Ishikawa (cell line): ENCODE results near the gene IL17RE.

ENCODE experiments used
- CEBPB ChIP-seq: IDR thresholded peaks from 2 replicates; pipeline ENCODE4 v1.6.1; 2012
- CREB1 ChIP-seq: IDR thresholded peaks from 2 replicates; pipeline ENCODE4 v1.6.1; 2012; ENCODE audit warnings: low read depth
- EGR1 ChIP-seq: IDR thresholded peaks from 2 replicates; pipeline ENCODE4 v1.6.1; 2012
- MAX ChIP-seq: IDR thresholded peaks from 2 replicates; pipeline ENCODE4 v1.6.1; 2012
- NFIC ChIP-seq: IDR thresholded peaks from 2 replicates; pipeline ENCODE4 v1.6.1; 2012
- TAF1 ChIP-seq: IDR thresholded peaks from 2 replicates; pipeline ENCODE4 v1.6.1; 2012; ENCODE audit warnings: low read depth, mild to moderate bottlenecking
- TEAD4 ChIP-seq: IDR thresholded peaks from 2 replicates; pipeline ENCODE4 v1.6.1; 2012
- YY1 ChIP-seq: IDR thresholded peaks from 2 replicates; pipeline ENCODE4 v1.6.1; 2012; ENCODE audit warnings: low read depth

- TF ChIP-seq TEAD4, result no peak
- no peak for TF ChIP-seq CREB1
- no peak for TF ChIP-seq MAX
- TF ChIP-seq CEBPB, result no peak
- TF ChIP-seq NFIC, result no peak
- TF ChIP-seq TAF1, result no peak
- TF ChIP-seq EGR1, result no peak
- TF ChIP-seq YY1, result no peak
Observed at GRCh38 chr3:9888540-9888939, 14.1 kb upstream of the IL17RE start.
